Calu3 (cell line): ENCODE results near the gene YARS1. TPM values are rescaled to one million over a fixed set of nuclear protein-coding genes. Genes with fewer than 3 reads are reported as not detected.

ENCODE experiments used
- BruUV-seq: library from RNA; stranded (reverse); fragments of 400-500 nt; replicated peaks from 2 replicates; lab custom pipeline; 2021; lab: Mats Ljungman, UMichigan
- CTCF ChIA-PET: fragments of 300-600 bp; sonication (Branson Sonifier 250); formaldehyde crosslinking; loops from one replicate; lab custom pipeline; 2022; ENCODE audit warnings: antibody characterized with exemption; lab: Charles Lee
- DNase-seq: peaks from one replicate; pipeline ENCODE4 v3.0.0; 2022
- H3K27ac Mint-ChIP-seq: one replicate; pipeline ENCODE4 v1.8.0; 2022; ENCODE audit warnings: mixed read lengths; ENCODE audit not compliant: unreplicated experiment
- H3K27me3 Mint-ChIP-seq: one replicate; pipeline ENCODE4 v1.8.0; 2022; ENCODE audit warnings: mixed read lengths; ENCODE audit not compliant: unreplicated experiment
- H3K36me3 Mint-ChIP-seq: one replicate; pipeline ENCODE4 v1.8.0; 2022; ENCODE audit warnings: mild to moderate bottlenecking, moderate library complexity, mixed read lengths; ENCODE audit not compliant: insufficient read depth, unreplicated experiment
- H3K4me1 Mint-ChIP-seq: one replicate; pipeline ENCODE4 v1.8.0; 2022; ENCODE audit warnings: mild to moderate bottlenecking, low read depth, mixed read lengths; ENCODE audit not compliant: unreplicated experiment
- H3K4me3 Mint-ChIP-seq: one replicate; pipeline ENCODE4 v1.8.0; 2022; ENCODE audit warnings: mild to moderate bottlenecking, low read depth, moderate library complexity, mixed read lengths; ENCODE audit not compliant: unreplicated experiment
- H3K9me3 Mint-ChIP-seq: one replicate; pipeline ENCODE4 v1.8.0; 2022; ENCODE audit warnings: low read depth, mixed read lengths; ENCODE audit not compliant: unreplicated experiment
- intact Hi-C: fragments of 100-400 bp; cut with micrococcal nuclease; formaldehyde crosslinking; loops from one replicate; pipeline ENCODE4 v1.10.0; 2022; ENCODE audit not compliant: unreplicated experiment
- total RNA-seq: library from RNA; stranded (reverse); gene quantifications from 2 replicates; pipeline ENCODE4 v1.2.3, GENCODE V29; 2022
- TF ChIP-seq, protein P1 (sequence below): fragments of 200-600 bp; IDR thresholded peaks from one replicate; pipeline ENCODE4 v1.8.0; 2022; ENCODE audit warnings: antibody characterized with exemption; ENCODE audit not compliant: unreplicated experiment

The YARS1 gene
- total RNA-seq, 1 experiment from 2014 or later: 188 TPM

GRCh38 chr1:32769524-32770220 lies 47.5 kb downstream of the YARS1 start:
- Mint-ChIP-seq H3K36me3 (peaks cover 83% of the 10 kb centered on the region), H3K27ac (peak overlapping the region; percentile 30), H3K4me3 (peak overlapping the region; percentile 37), H3K27me3 (no peaks in the 10 kb centered on the region), H3K9me3 (no peaks in the 10 kb centered on the region), H3K4me1 (peaks cover 69% of the 10 kb centered on the region)
- DNase-seq: peak; percentile 58
- no TSS peak for BruUV-seq
- CTCF ChIA-PET: interaction anchor here (0.7 to 8.9 kb wide), 3 partner anchors 10 to 57 kb away, joined by 6 to 102 read pairs (median 8); no protein-coding TSS in a partner anchor
- TF ChIP-seq, protein P1, sequence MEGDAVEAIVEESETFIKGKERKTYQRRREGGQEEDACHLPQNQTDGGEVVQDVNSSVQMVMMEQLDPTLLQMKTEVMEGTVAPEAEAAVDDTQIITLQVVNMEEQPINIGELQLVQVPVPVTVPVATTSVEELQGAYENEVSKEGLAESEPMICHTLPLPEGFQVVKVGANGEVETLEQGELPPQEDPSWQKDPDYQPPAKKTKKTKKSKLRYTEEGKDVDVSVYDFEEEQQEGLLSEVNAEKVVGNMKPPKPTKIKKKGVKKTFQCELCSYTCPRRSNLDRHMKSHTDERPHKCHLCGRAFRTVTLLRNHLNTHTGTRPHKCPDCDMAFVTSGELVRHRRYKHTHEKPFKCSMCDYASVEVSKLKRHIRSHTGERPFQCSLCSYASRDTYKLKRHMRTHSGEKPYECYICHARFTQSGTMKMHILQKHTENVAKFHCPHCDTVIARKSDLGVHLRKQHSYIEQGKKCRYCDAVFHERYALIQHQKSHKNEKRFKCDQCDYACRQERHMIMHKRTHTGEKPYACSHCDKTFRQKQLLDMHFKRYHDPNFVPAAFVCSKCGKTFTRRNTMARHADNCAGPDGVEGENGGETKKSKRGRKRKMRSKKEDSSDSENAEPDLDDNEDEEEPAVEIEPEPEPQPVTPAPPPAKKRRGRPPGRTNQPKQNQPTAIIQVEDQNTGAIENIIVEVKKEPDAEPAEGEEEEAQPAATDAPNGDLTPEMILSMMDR: no peak
- intact Hi-C loops: no loop called here

GRCh38 chr1:32768110-32768850 lies 48.9 kb downstream of the YARS1 start:
- peaks cover 66% of the 10 kb centered on the region for H3K4me1 Mint-ChIP-seq
- H3K27ac Mint-ChIP-seq: no peak overlapping the region
- TF ChIP-seq, protein P1: no peak
- no peak for DNase-seq
- BruUV-seq: no TSS peak
- H3K36me3 Mint-ChIP-seq: peaks cover 83% of the 10 kb centered on the region
- intact Hi-C loops: no loop called here
- H3K27me3 Mint-ChIP-seq: no peaks in the 10 kb centered on the region
- H3K4me3 Mint-ChIP-seq: no peak overlapping the region
- no peaks in the 10 kb centered on the region for H3K9me3 Mint-ChIP-seq
- CTCF ChIA-PET: interaction anchor here (8.9 kb wide), 1 partner anchor 55 kb away, joined by 102 read pairs; no protein-coding TSS in a partner anchor

GRCh38 chr1:32767641-32768040 lies 49.5 kb downstream of the YARS1 start:
- CTCF ChIA-PET: interaction anchor here (8.9 kb wide), 1 partner anchor 55 kb away, joined by 102 read pairs; no protein-coding TSS in a partner anchor
- peak overlapping the region; percentile 82 for H3K27ac Mint-ChIP-seq
- no peak overlapping the region for H3K4me3 Mint-ChIP-seq
- intact Hi-C loops: no loop called here
- no peaks in the 10 kb centered on the region for H3K9me3 Mint-ChIP-seq
- peaks cover 82% of the 10 kb centered on the region for H3K36me3 Mint-ChIP-seq
- H3K4me1 Mint-ChIP-seq: peaks cover 64% of the 10 kb centered on the region
- DNase-seq: no peak
- no peaks in the 10 kb centered on the region for H3K27me3 Mint-ChIP-seq
- TF ChIP-seq, protein P1: no peak
- BruUV-seq: no TSS peak

DNA sequence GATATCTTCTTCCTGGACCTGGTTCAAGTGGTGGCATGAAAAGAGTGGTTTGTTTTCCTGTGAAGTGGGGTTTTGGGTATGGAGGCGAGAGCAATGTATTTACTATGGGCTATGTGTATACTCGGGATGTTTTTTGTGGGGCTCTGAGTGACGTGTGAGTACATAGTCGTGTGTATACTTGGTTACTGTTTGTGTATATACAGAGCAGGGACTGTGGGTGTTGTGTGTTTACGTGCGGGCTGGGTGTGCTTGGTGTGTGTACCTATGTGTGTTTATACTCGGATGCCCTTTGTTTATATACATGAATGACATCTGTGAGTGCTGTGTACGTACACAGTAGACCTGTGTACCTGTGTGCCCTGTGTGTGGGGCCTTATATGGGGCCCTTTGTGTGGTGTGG lies 50.0 kb downstream of the YARS1 start:
- TF ChIP-seq, protein P1: no peak
- Mint-ChIP-seq H3K4me1 (peaks cover 63% of the 10 kb centered on the region), H3K27me3 (no peaks in the 10 kb centered on the region), H3K9me3 (no peaks in the 10 kb centered on the region), H3K27ac (peak overlapping the region; percentile 82), H3K4me3 (peak overlapping the region; percentile 31), H3K36me3 (peaks cover 80% of the 10 kb centered on the region)
- no TSS peak for BruUV-seq
- DNase-seq: no peak
- CTCF ChIA-PET: interaction anchor here (8.9 kb wide), 1 partner anchor 54 kb away, joined by 102 read pairs; no protein-coding TSS in a partner anchor
- intact Hi-C loops: no loop called here
